GM21515 (cell line): ENCODE data around the gene PTPN14.
"Not testable (repeated sequence)": the region's sequence is repeated elsewhere in the genome, so short reads cannot be mapped to it uniquely, and the experiment has no call there.

Experiments used
- ATAC-seq: cut with Tn5 transposase; IDR thresholded peaks from one replicate; pipeline ENCODE4 v1.9.1; 2021; ENCODE audit not compliant: unreplicated experiment

Gene PTPN14

DNA sequence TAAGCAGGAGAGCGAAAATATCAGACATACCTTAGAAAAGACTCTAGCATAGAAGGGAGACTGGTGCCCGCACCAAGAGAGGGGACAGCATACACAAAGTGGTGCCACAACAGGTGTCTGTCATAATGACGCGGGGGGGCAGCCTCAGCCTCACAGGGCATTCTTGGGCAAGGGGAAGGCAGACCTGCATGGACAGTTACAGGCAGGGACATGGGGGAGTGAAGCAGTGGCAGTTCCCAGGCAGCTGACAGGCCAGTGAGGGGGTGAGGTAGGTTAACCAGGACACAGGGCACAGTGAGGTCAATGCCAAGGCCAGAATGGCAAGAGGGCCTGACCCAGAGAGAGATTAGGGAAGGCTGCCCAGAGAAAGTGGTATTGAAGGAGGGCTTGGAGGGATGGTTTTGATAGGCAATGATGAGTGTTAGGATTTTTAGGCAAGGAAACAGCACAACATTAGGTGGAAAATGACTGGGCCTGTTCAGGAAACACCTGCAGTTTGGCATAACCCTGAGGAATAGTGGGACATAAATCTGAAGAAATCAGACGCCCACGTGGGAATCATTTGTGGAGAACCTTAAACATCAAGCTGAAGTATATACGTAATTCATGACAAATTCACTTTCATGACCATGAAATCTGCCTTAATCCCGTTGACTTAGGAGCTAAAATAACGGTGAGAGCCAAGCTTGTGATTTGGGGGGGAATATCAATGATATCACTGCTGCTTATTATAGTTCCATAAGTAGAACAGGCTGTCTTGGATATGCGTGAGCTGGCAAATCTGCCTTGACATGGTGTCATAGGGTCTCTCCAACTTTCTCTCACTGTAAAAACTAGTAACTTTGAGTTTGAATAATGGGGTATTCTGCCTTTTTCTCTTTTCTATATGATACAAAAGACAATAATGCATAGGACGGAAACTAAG, 8.9 kb downstream of the PTPN14 start:
- ATAC-seq = no peak

- no peak for ATAC-seq
Measured at GRCh38 chr1:214541693-214542092, 9.7 kb downstream of the PTPN14 start.

DNA sequence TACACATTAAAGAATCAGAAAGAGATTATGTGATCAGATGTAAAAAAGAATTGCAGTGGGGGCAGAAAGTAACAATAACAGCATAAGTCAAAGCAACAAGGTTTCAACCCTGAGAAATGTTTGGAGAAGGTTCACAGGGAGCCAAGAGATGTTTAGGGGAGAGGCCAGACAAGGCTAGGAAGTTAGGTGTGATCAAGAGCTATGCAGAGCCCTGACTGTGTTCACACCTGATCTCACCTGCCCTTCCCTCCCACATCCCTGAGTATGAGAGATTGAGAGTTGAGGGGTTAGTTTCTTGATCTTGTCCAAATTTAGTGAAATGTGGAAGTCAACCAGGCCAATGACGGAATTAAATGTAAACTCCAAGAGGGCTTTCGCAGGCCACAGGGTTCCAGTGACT, 10.2 kb downstream of the PTPN14 start:
- no peak for ATAC-seq

- ATAC-seq = no peak
Measured at GRCh38 chr1:214540324-214540723, 11.1 kb downstream of the PTPN14 start.

GRCh38 chr1:214538496-214538895, 12.9 kb downstream of the PTPN14 start:
- no peak for ATAC-seq

DNA sequence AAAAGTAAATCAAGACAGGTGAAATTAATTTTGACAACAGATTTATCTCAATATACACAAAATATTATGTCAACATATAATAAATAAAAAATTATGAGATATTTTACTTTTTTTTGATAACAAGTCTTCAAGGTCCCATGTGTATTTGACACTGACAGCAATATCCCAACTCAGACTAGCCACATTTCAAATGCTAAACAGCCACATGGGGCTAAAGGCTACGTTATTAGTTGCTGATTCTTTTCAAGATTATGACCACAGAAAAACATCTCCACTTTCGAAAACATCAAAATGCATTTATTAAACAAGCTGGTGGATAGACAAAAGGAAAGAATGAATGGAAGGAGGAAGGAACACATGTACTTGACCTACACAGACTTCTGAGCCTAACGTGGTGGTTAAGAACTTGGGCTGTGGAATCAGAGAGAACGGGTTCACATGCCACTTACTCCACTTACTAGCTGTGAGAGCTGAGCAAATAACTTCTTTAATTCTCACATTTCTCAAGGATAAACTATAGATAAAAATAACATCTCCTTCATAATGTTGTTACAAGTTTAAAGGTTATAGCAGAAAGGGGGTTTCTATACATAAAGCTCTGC, 13.4 kb downstream of the PTPN14 start:
- no peak for ATAC-seq

DNA sequence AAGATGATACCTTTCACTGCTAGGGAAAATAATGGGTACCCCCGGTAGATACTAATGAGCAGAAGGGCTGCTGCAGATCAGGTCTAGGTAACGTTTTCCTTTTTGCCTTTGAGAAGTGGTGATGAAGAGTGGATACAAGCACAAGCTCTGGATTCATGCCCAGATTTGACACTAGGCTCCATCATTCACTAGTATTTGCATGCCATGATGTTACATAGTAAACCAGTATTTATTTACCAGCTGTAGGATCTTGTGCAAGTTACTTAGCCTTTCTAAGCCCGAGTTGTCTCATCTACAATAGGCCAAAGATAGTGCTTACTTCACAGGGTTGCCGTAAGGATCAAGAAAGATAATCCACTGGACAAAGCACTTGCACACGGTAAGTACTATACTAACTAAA, 14.2 kb downstream of the PTPN14 start:
- ATAC-seq = no peak

GRCh38 chr1:214532070-214532469, 19.3 kb downstream of the PTPN14 start:
- ATAC-seq = no peak

DNA sequence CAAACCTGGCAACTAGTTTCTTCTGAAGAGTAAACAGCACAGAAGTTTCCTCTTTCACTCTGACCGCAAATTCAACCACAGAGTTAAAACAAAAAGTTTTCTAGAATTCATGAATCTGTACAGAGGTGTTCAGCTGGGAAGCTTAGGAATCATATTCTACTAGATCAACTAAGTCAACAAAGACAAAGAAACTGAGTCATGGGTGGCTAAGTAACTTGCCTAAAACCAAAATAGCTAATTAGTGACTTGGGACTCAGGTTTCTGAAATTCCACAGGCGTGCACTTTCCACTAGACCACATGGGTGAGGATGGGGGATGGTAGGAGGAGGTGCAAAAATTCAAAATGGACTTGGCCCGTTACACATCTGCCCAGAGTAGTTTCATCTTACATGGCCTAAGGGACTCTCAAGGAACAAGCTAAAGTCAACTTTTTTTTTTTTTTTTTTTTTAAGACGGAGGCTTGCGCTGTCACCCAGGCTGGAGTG, 25.8 kb downstream of the PTPN14 start:
- ATAC-seq = no peak

DNA sequence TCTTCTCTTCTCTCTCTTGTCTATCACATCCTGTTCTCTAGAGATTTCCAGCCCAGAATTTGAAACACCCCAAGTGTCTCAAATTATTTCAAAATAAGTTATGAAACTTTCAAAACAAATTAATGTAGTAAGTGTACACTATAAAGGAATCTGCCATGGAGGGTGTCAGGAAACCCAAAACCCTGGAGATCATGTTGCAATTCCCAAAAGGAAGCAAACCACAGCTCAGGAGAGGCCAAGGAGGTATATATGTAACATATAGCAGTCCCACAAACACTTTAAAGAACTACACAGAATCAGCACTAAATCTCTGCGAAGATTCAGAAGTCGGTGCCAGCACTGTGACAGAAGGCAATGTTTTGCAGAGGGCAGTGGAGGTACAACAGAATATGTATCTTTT, 26.6 kb downstream of the PTPN14 start:
- ATAC-seq = no peak

- no peak for ATAC-seq
Measured at GRCh38 chr1:214523124-214523824, 28.1 kb downstream of the PTPN14 start.

GRCh38 chr1:214521458-214521857, 29.9 kb downstream of the PTPN14 start:
- not testable (repeated sequence) for ATAC-seq

GRCh38 chr1:214520544-214521165, 30.7 kb downstream of the PTPN14 start:
- no peak for ATAC-seq

GRCh38 chr1:214518361-214518760, 33.0 kb downstream of the PTPN14 start:
- no peak for ATAC-seq

DNA sequence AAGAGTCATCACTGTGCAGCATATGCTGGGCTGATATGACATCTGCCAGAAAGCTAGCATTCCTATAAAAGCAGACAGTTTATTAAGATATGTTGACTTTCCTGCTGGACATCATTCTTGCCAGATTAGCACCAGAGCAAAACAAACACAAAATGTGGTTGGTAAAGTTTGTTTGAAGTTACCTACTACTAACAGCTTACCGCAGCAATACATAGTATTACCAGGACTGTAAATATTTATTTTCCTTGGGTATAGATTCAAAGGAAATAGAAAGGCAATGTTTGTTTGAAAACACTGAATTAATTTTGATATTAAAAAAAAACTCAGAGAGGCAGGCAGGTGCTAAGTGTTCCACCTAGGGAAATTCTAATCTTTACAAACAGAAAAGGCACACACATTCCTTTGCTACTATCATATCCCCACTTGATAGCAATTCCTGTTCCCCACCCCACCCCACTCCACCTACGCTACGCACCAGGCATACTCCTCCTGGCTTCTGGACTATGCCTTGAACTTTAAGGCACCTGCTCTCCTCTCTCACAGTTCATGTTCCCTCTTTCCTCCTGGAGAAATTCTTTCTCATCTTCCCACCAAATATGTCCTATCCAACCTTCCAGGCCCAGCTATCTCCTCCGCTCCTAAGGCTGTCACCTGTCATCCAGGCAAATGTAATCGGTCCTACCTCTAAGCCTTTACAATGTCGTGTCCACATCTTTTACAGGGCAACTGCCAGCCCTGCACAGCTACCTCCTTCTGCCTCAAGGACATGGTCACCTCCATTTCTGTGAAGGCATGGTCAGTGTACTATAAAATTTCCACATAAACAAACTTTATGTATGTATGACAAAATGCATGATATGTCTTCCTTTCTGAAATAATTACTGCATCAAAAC, 34.7 kb downstream of the PTPN14 start:
- ATAC-seq = no peak

DNA sequence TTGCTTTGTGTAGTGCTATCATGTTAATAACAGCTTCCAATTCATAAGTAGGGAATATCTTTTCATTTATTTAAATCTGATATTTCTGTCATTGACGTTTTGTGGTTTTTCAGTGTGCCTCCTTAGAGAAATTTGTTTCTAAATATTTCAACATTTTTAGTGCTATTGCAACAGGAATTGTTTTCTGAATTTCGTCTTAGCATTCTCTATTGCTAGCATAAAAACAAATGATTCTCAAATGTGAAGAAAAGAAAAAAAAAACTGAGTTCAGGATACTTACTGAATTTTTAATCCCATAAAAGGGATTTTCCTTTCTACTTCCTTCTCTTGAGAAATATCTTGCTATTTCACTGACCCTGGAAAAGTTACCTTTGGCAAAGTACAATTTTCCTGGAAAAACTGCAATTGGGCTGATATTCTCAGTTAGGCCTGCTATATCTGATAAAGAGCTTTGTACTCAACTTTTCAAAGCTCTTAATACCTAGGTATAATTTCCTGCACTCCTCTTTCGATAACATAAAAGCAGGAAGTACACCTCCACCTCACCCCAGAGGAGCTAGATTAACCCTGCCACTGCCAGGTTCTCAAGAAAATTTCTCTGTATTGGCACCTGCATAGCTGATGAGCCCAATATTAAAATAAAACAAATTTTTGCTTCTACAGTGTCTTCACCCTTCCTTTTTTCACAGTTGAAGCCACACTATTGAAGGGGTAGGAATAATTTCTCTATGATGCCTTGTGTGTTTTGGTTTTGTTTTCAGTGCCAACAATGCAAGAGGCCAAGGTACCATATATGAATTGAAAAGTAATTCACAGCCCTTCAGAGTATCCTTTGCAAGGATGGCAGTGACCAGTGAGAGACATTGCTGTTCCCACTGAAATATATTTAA, 35.6 kb downstream of the PTPN14 start:
- no peak for ATAC-seq

GRCh38 chr1:214514819-214515383, 36.5 kb downstream of the PTPN14 start:
- no peak for ATAC-seq

DNA sequence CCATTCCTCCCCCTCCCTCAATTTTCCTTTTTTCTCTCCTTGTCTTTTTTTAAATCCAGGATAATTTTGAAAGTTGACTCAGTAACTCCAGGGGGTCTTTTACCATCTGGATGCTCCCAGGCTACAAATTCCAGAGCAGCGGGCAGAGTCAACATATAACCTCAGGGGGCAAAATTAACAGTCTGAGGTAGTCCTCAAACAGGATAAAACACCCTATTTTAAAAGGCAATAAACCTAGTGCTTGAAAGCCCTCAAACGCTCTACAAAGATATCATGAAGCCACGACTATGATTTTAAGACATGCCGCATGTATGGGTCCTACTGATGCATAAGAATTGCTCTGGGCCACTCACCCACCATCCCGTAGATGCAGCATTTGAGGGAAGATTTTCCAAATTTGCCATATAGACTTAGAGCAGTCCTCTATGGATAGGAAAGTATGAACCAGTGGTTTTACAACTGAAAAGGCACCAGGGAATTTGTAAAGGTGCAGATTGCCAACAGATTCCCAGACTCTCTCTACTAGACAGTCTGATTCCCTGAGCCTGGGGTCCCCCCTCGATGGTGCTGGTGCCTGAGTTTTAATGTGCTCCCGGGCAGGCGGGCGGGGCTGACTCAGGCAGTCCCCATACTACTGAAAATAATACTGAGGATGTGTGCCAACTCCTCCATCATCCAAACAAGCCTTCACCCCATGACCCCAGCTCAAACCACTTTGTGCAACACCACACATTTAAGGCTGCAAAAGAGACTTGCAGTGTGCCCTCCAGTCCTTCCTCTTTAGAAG, 37.2 kb downstream of the PTPN14 start:
- no peak for ATAC-seq
